ENCODE data around the gene ZNF638. TPM values are rescaled to one million over a fixed set of nuclear protein-coding genes. Genes with fewer than 3 reads are reported as not detected.

The ZNF638 gene
- total and polyA plus RNA-seq, 3 donors from 2014 or later: 65.0 to 226 (median 207) TPM

- H3K4me1 ChIP-seq: no peaks in the 10 kb centered on the region
- H3K36me3 ChIP-seq (ENCODE audit: low read depth, missing control alignments): no peaks in the 10 kb centered on the region
- H3K27ac ChIP-seq: no peak overlapping the region
- H3K4me3 ChIP-seq: no peak overlapping the region
- TF ChIP-seq, protein P1, sequence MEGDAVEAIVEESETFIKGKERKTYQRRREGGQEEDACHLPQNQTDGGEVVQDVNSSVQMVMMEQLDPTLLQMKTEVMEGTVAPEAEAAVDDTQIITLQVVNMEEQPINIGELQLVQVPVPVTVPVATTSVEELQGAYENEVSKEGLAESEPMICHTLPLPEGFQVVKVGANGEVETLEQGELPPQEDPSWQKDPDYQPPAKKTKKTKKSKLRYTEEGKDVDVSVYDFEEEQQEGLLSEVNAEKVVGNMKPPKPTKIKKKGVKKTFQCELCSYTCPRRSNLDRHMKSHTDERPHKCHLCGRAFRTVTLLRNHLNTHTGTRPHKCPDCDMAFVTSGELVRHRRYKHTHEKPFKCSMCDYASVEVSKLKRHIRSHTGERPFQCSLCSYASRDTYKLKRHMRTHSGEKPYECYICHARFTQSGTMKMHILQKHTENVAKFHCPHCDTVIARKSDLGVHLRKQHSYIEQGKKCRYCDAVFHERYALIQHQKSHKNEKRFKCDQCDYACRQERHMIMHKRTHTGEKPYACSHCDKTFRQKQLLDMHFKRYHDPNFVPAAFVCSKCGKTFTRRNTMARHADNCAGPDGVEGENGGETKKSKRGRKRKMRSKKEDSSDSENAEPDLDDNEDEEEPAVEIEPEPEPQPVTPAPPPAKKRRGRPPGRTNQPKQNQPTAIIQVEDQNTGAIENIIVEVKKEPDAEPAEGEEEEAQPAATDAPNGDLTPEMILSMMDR (IDR thresholded peaks at IDR 0.05): no peak
- no peak for TF ChIP-seq POLR2A (IDR thresholded peaks at IDR 0.05)
- H3K27me3 ChIP-seq: no peaks in the 10 kb centered on the region
- no peaks in the 10 kb centered on the region for H3K9me3 ChIP-seq
- 90 to 92% methylated on average over 9 of the region's 9 CpGs for WGBS, 2 donors
- intact Hi-C loops (cut with DNase I; ENCODE audit: low total_unique reads): no loop called here
- DNase-seq: no peak
Measured at GRCh38 chr2:71473346-71474031, 141.9 kb downstream of the ZNF638 start.

DNA sequence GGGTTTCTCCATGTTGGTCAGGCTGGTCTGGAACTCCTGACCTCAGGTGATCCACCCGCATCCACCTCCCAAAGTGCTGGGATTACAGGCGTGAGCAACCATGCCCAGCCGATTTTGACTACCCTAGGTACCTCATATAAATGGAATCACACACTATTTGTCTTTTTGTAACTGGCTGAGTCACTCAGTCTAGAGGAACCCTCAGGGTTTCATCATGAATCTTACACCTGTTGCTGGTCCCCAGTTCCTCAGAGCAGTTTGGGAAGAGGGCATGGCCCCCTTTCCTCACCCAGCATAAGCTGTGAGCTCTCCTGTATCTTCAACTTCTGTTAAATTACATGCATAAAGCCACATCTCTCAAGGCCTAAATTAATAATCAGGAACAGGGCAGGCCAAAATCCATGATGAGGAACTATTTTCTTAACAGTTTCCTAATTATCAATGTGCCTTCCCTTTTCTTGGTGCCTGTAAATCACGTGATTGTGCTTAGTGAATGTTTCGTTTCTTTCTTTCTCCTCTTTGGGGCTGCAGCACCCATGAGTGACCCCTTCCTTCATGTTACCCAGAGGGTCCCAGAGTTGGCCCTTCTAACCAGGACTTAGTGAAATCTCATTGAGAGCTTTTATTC is 142.6 kb downstream of the ZNF638 start:
- WGBS, 2 donors: 79 to 83% methylated on average over 5 of the region's 5 CpGs
- DNase-seq: no peak
- Histone ChIP-seq H3K36me3 (ENCODE audit: low read depth, missing control alignments) (no peaks in the 10 kb centered on the region), H3K27me3 (no peaks in the 10 kb centered on the region), H3K9me3 (no peaks in the 10 kb centered on the region), H3K27ac (no peak overlapping the region), H3K4me1 (no peaks in the 10 kb centered on the region), H3K4me3 (no peak overlapping the region)
- intact Hi-C loops (cut with DNase I; ENCODE audit: low total_unique reads): no loop called here
- TF ChIP-seq POLR2A (IDR thresholded peaks at IDR 0.05): no peak
- TF ChIP-seq, protein P1 (IDR thresholded peaks at IDR 0.05): no peak

- H3K4me1 ChIP-seq: no peaks in the 10 kb centered on the region
- 89 to 92% methylated on average over 10 of the region's 10 CpGs for WGBS, 2 donors
- TF ChIP-seq, protein P1 (IDR thresholded peaks at IDR 0.05): no peak
- no peak for TF ChIP-seq POLR2A (IDR thresholded peaks at IDR 0.05)
- H3K36me3 ChIP-seq (ENCODE audit: low read depth, missing control alignments): no peaks in the 10 kb centered on the region
- no peaks in the 10 kb centered on the region for H3K27me3 ChIP-seq
- intact Hi-C loops (cut with DNase I; ENCODE audit: low total_unique reads): no loop called here
- no peak for DNase-seq
- no peak overlapping the region for H3K27ac ChIP-seq
- H3K4me3 ChIP-seq: no peak overlapping the region
- H3K9me3 ChIP-seq: no peaks in the 10 kb centered on the region
Measured at GRCh38 chr2:71474744-71475397, 143.3 kb downstream of the ZNF638 start.

DNA sequence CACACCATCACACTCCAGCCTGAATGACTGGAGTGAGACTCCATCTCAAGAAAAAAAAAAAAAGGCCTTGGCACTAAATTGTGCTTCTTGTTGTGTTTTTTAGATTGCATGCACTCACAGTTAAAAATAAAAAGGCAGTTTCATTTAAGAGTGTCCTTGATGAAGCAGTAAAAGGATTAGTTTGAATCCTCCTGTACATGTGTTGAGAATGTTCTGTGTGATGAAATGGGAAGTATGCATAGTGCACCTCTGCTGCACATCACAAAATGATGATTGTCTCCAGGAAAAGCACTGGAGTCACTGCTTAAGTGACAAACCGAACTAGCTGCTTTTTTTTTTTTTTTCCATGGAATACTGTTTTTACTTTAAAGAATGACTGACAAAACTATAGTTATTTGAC is 144.9 kb downstream of the ZNF638 start:
- WGBS, 2 donors: 56 to 60% methylated on average over 1 of the region's 1 CpG
- H3K36me3 ChIP-seq (ENCODE audit: low read depth, missing control alignments): no peaks in the 10 kb centered on the region
- no peaks in the 10 kb centered on the region for H3K4me1 ChIP-seq
- no peaks in the 10 kb centered on the region for H3K9me3 ChIP-seq
- intact Hi-C loops (cut with DNase I; ENCODE audit: low total_unique reads): no loop called here
- no peaks in the 10 kb centered on the region for H3K27me3 ChIP-seq
- DNase-seq: no peak
- TF ChIP-seq POLR2A (IDR thresholded peaks at IDR 0.05): no peak
- TF ChIP-seq, protein P1 (IDR thresholded peaks at IDR 0.05): no peak
- H3K4me3 ChIP-seq: no peak overlapping the region
- no peak overlapping the region for H3K27ac ChIP-seq
